NB4 (cell line): ENCODE measurements around the gene CACUL1.

Experiments
- MYC ChIP-seq: IDR thresholded peaks from 2 replicates; pipeline ENCODE4 v1.6.1; 2011; ENCODE audit warnings: low read depth, low read length
- TF ChIP-seq, protein P1 (sequence below): IDR thresholded peaks from one replicate; pipeline ENCODE4 v1.5.1; 2012; ENCODE audit warnings: low read depth, low read length

- TF ChIP-seq, protein P1, sequence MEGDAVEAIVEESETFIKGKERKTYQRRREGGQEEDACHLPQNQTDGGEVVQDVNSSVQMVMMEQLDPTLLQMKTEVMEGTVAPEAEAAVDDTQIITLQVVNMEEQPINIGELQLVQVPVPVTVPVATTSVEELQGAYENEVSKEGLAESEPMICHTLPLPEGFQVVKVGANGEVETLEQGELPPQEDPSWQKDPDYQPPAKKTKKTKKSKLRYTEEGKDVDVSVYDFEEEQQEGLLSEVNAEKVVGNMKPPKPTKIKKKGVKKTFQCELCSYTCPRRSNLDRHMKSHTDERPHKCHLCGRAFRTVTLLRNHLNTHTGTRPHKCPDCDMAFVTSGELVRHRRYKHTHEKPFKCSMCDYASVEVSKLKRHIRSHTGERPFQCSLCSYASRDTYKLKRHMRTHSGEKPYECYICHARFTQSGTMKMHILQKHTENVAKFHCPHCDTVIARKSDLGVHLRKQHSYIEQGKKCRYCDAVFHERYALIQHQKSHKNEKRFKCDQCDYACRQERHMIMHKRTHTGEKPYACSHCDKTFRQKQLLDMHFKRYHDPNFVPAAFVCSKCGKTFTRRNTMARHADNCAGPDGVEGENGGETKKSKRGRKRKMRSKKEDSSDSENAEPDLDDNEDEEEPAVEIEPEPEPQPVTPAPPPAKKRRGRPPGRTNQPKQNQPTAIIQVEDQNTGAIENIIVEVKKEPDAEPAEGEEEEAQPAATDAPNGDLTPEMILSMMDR: no peak
- no peak for TF ChIP-seq MYC
These were observed 112.5 kb downstream of the CACUL1 start for GRCh38 chr10:118642228-118642627.
